Tibial nerve (tissue), 4 donors: ENCODE data around the gene ANO4. TPM values are rescaled to one million over a fixed set of nuclear protein-coding genes. Genes with fewer than 3 reads are reported as not detected.

Experiments
- DNase-seq, 2 donors: peaks; one replicate each; pipeline ENCODE4 v3.0.0-alpha.2; 2019; ENCODE audit warnings: low spot score in 2 of 2
- H3K27ac ChIP-seq, 4 donors: fragments of 200-600 bp; sonication (generic) in 3 of 4; one replicate each; pipeline ENCODE4 v1.5.1; 2017 to 2019; ENCODE audit warnings: mild to moderate bottlenecking in 1 of 4
- H3K27me3 ChIP-seq, 2 donors: fragments of 200-600 bp; sonication (generic) in 1 of 2; one replicate each; pipeline versions ENCODE4 v1.5.1 to v1.6.0; 2017 to 2019
- H3K36me3 ChIP-seq, 3 donors: fragments of 200-600 bp; sonication (generic); one replicate each; pipeline ENCODE4 v1.5.1; 2018 to 2019
- H3K4me1 ChIP-seq, 4 donors: fragments of 200-600 bp; sonication (generic) in 3 of 4; one replicate each; pipeline ENCODE4 v1.5.1; 2017 to 2019
- H3K4me3 ChIP-seq, 4 donors: fragments of 200-600 bp; sonication (generic) in 3 of 4; one replicate each; pipeline ENCODE4 v1.5.1; 2017 to 2019; ENCODE audit warnings: mild to moderate bottlenecking in 1 of 4, moderate library complexity in 1 of 4
- H3K9me3 ChIP-seq, 4 donors: fragments of 200-600 bp; sonication (generic) in 3 of 4; one replicate each; pipeline ENCODE4 v1.5.1; 2017 to 2019
- CTCF ChIP-seq, 5 experiments: fragments of 200-600 bp in 3 of 5; fragments of 450-650 bp in 2 of 5; sonication (generic) in 3 of 5; IDR thresholded peaks; one replicate each; pipeline ENCODE4 v1.5.1; 2016 to 2019; ENCODE audit warnings: antibody characterized with exemption in 5 of 5, mild to moderate bottlenecking in 3 of 5, moderate library complexity in 2 of 5
- EP300 ChIP-seq, 2 donors: sonication (generic); formaldehyde crosslinking; IDR thresholded peaks; one replicate each; pipeline ENCODE4 v1.6.1; 2017; ENCODE audit warnings: antibody characterized with exemption in 2 of 2, mild to moderate bottlenecking in 1 of 2
- POLR2A ChIP-seq, 2 donors: fragments of 450-650 bp; IDR thresholded peaks; one replicate each; pipeline ENCODE4 v1.6.1; 2017; ENCODE audit warnings: antibody characterized with exemption in 2 of 2, mild to moderate bottlenecking in 2 of 2, moderate library complexity in 2 of 2
- WGBS, 2 donors: methylation state at CpG; one replicate each; pipeline ENCODE4 v1.1.5; 2018; 5-methylcytosine and 5-hydroxymethylcytosine counted together
- total RNA-seq, 4 donors: library from RNA; depleted of rRNA; stranded (reverse); fragments of >200 nt; gene quantifications; one replicate each; pipeline ENCODE4 v1.1.0, GENCODE V29; 2016

Gene ANO4
- total RNA-seq, 4 donors from 2014 or later, result 0.63 to 3.9 (median 1.3) TPM; not detected in 1

DNA sequence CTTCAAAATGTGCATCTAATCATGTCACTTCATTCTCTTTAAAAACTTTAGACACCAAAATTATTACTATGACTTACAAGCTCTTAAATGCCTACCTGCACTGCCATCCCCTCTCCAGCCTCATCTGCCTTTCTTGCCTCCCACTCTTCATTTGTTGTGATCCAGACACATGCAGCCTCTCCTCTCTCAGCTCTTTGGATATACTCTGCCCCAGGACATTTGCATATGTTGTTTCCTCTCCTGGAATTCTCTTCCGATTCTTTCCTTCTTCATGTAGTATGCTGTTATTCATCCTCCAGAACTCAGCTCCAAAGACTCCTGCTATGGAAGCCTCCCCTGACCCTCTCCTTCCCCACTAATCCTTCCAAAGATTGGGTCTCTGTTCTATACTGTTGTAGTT, 197.6 kb downstream of the ANO4 start:
- no peaks in the 10 kb centered on the region for H3K4me1 ChIP-seq
- no peak overlapping the region for H3K4me3 ChIP-seq
- H3K27ac ChIP-seq, result no peak overlapping the region
- no peaks in the 10 kb centered on the region for H3K36me3 ChIP-seq
- no peaks in the 10 kb centered on the region for H3K9me3 ChIP-seq
- no peaks in the 10 kb centered on the region for H3K27me3 ChIP-seq
- no peak for DNase-seq
- WGBS, 2 donors, result 90 to 96% methylated on average over 1 of the region's 1 CpG
- TF ChIP-seq EP300 (IDR thresholded peaks at IDR 0.05) (no peak), POLR2A (IDR thresholded peaks at IDR 0.05) (no peak), CTCF (IDR thresholded peaks at IDR 0.05) (no peak)

DNA sequence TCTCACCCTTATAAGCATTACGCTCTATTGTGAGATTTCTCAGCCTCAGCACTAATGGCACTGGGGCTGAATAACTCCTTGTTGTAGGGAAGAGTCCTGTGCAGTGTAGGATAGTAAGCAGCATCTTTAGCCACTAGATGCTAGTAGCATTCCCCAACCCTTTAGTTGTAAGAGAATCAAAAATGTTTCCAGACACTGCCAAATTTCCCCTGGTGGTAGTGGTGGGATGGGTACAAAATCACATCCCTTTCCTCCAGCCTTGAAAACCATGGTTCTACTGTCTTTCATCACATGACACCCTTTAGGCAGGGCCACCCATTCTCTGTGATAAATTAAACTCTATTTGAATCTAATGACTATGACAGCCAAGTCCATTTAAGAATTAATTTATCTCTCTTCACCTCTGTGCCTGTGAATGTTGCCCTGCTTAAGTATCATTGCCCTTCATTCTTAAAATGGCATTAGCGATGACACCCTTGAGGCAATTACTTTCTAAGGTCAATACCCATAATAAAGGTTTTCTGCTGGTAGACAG, 199.4 kb downstream of the ANO4 start:
- Histone ChIP-seq H3K27me3 (no peaks in the 10 kb centered on the region), H3K9me3 (no peaks in the 10 kb centered on the region), H3K4me3 (no peak overlapping the region), H3K4me1 (no peaks in the 10 kb centered on the region), H3K36me3 (no peaks in the 10 kb centered on the region), H3K27ac (no peak overlapping the region)
- 90 to 98% methylated on average over 2 of the region's 2 CpGs for WGBS, 2 donors
- TF ChIP-seq POLR2A (IDR thresholded peaks at IDR 0.05), result no peak
- TF ChIP-seq CTCF (IDR thresholded peaks at IDR 0.05), result no peak
- no peak for TF ChIP-seq EP300 (IDR thresholded peaks at IDR 0.05)
- DNase-seq, result no peak

- TF ChIP-seq POLR2A (IDR thresholded peaks at IDR 0.05) (no peak), CTCF (IDR thresholded peaks at IDR 0.05) (no peak)
- Histone ChIP-seq H3K4me1 (no peaks in the 10 kb centered on the region), H3K27ac (no peak overlapping the region), H3K27me3 (no peaks in the 10 kb centered on the region), H3K9me3 (no peaks in the 10 kb centered on the region), H3K4me3 (no peak overlapping the region), H3K36me3 (no peaks in the 10 kb centered on the region)
- 35 to 38% methylated on average over 3 of the region's 3 CpGs for WGBS, 2 donors
- DNase-seq, result no peak
These were observed 200.6 kb downstream of the ANO4 start for GRCh38 chr12:100995201-100995600.

- TF ChIP-seq CTCF (IDR thresholded peaks at IDR 0.05) (no peak), POLR2A (IDR thresholded peaks at IDR 0.05) (no peak)
- Histone ChIP-seq H3K4me1 (no peaks in the 10 kb centered on the region), H3K36me3 (no peaks in the 10 kb centered on the region), H3K27me3 (no peaks in the 10 kb centered on the region), H3K9me3 (no peaks in the 10 kb centered on the region), H3K4me3 (no peak overlapping the region), H3K27ac (no peak overlapping the region)
- no peak for DNase-seq
- WGBS, 2 donors, result 57 to 82% methylated on average over 4 of the region's 4 CpGs
These were observed 201.2 kb downstream of the ANO4 start for GRCh38 chr12:100995771-100996170.

- no peak for DNase-seq
- no peak overlapping the region for H3K27ac ChIP-seq
- no peak overlapping the region for H3K4me3 ChIP-seq
- H3K9me3 ChIP-seq, result no peaks in the 10 kb centered on the region
- TF ChIP-seq CTCF (IDR thresholded peaks at IDR 0.05), result no peak
- no peak for TF ChIP-seq EP300 (IDR thresholded peaks at IDR 0.05)
- no peak for TF ChIP-seq POLR2A (IDR thresholded peaks at IDR 0.05)
- no peaks in the 10 kb centered on the region for H3K27me3 ChIP-seq
- H3K36me3 ChIP-seq, result no peaks in the 10 kb centered on the region
- WGBS, 2 donors, result 91 to 93% methylated on average over 5 of the region's 5 CpGs
- H3K4me1 ChIP-seq, result no peaks in the 10 kb centered on the region
These were observed 207.1 kb downstream of the ANO4 start for GRCh38 chr12:101001669-101002068.
